HCT116 (cell line): ENCODE results near the gene ZFR. TPM values are rescaled to one million over a fixed set of nuclear protein-coding genes. Genes with fewer than 3 reads are reported as not detected.

Source experiments
- ATAC-seq: fragments of 200-7000 bp; cut with Tn5 transposase; 2 replicates; pipeline ENCODE4 v1.9.1; 2020; ENCODE audit warnings: mild to moderate bottlenecking, moderate library complexity
- BruUV-seq: library from RNA; stranded (reverse); fragments of 400-500 nt; replicated peaks from 2 replicates; lab custom pipeline; 2021; lab: Mats Ljungman, UMichigan
- CTCF ChIA-PET: fragments of 300-600 bp; sonication (Branson Sonifier 250); formaldehyde crosslinking; loops from one replicate; lab custom pipeline; 2021; ENCODE audit warnings: antibody characterized with exemption; lab: Charles Lee
- POLR2A ChIA-PET: fragments of 300-600, 350-600 bp; sonication (Branson Sonifier 250); formaldehyde crosslinking; loops from one replicate; lab custom pipeline; 2021; ENCODE audit warnings: antibody characterized with exemption; lab: Charles Lee
- RAD21 ChIA-PET, 2 experiments: fragments of 300-600 bp; sonication (Branson Sonifier 250); formaldehyde crosslinking; loops; one replicate each; lab custom pipeline; 2023; ENCODE audit warnings: low total read pairs in 2 of 2; ENCODE audit not compliant: uncharacterized antibody in 2 of 2, unreplicated experiment in 2 of 2, low non-redundant PET in 1 of 2; lab: Charles Lee
- DNase-seq: peaks from one replicate; pipeline ENCODE4 v3.0.0-alpha.2; 2010; ENCODE audit warnings: low read depth, low spot score
- H2AFZ ChIP-seq: fragments of 200-600 bp; shearing (Covaris generic), sonication (generic); 2 replicates; pipeline ENCODE4 v1.6.1; 2017; ENCODE audit warnings: low read depth, mixed run types, mixed read lengths, antibody characterized with exemption, low read length; ENCODE audit not compliant: poor library complexity, severe bottlenecking
- H3K27ac ChIP-seq: 2 replicates; pipeline ENCODE4 v1.5.1; 2012; ENCODE audit warnings: low read depth, low read length
- H3K27me3 ChIP-seq: fragments of 200-600 bp; sonication (generic); 2 replicates; pipeline ENCODE4 v1.6.1; 2016; ENCODE audit warnings: mixed run types, low read length, mixed read lengths; ENCODE audit not compliant: insufficient read depth
- H3K36me3 ChIP-seq, 2 experiments: fragments of 200-500 bp in 1 of 2; fragments of 200-600 bp in 1 of 2; sonication (Bioruptor generic) in 1 of 2; sonication (generic) in 1 of 2; 2 replicates each; pipeline versions ENCODE4 v1.5.1 to v1.6.1; 2014 to 2016; ENCODE audit warnings: low read length in 2 of 2, inconsistent platforms in 1 of 2, mixed read lengths in 1 of 2, mixed run types in 1 of 2; ENCODE audit not compliant: insufficient read depth in 2 of 2, control insufficient read depth in 1 of 2
- H3K4me1 ChIP-seq, 2 experiments: fragments of 200-600 bp in 1 of 2; sonication (generic) in 1 of 2; 2 replicates each; pipeline versions ENCODE4 v1.5.1 to v1.6.1; 2012 to 2017; ENCODE audit warnings: low read length in 2 of 2, inconsistent platforms in 1 of 2, mild to moderate bottlenecking in 1 of 2, mixed read lengths in 1 of 2, mixed run types in 1 of 2, moderate library complexity in 1 of 2; ENCODE audit not compliant: insufficient read depth in 2 of 2, control insufficient read depth in 1 of 2
- H3K4me2 ChIP-seq: fragments of 200-600 bp; sonication (generic); 2 replicates; pipeline ENCODE4 v1.6.1; 2017; ENCODE audit warnings: mixed run types, low read length, mixed read lengths
- H3K4me3 ChIP-seq, 2 experiments: fragments of 200-600 bp in 1 of 2; sonication (generic) in 1 of 2; replicated peaks in 1 of 2; 2 replicates each; pipeline ENCODE4 v1.5.1; 2011 to 2016; ENCODE audit warnings: low read length in 2 of 2, control low read depth in 1 of 2, low read depth in 1 of 2, mild to moderate bottlenecking in 1 of 2, mixed read lengths in 1 of 2, mixed run types in 1 of 2
- H3K79me2 ChIP-seq: fragments of 200-600 bp; sonication (generic); 2 replicates; pipeline ENCODE4 v1.6.1; 2017; ENCODE audit warnings: mild to moderate bottlenecking, mixed run types, low read length, moderate library complexity, mixed read lengths; ENCODE audit not compliant: insufficient read depth
- H3K9ac ChIP-seq: fragments of 200-600 bp; sonication (generic); 2 replicates; pipeline ENCODE4 v1.6.1; 2016; ENCODE audit warnings: low read length, mixed read lengths
- H3K9me2 ChIP-seq: fragments of 200-600 bp; sonication (generic), shearing (Covaris generic); 2 replicates; pipeline ENCODE4 v1.6.1; 2017; ENCODE audit warnings: mixed run types, mild to moderate bottlenecking, moderate library complexity; ENCODE audit not compliant: insufficient read depth
- H3K9me3 ChIP-seq, 2 experiments: fragments of 200-500 bp in 1 of 2; fragments of 200-600 bp in 1 of 2; sonication (Bioruptor generic) in 1 of 2; sonication (generic) in 1 of 2; 2 replicates each; pipeline ENCODE4 v1.6.1; 2014 to 2017; ENCODE audit warnings: low read length in 2 of 2, mixed read lengths in 2 of 2, inconsistent platforms in 1 of 2, low read depth in 1 of 2, mild to moderate bottlenecking in 1 of 2, mixed run types in 1 of 2, moderate library complexity in 1 of 2; ENCODE audit not compliant: control insufficient read depth in 1 of 2, insufficient read depth in 1 of 2
- H4K20me1 ChIP-seq: fragments of 200-600 bp; sonication (generic), shearing (Covaris generic); 2 replicates; pipeline ENCODE4 v1.6.1; 2017; ENCODE audit warnings: mixed run types, mild to moderate bottlenecking, moderate library complexity; ENCODE audit not compliant: insufficient read depth
- CEBPB ChIP-seq: IDR thresholded peaks from 2 replicates; pipeline ENCODE4 v1.6.1; 2012; ENCODE audit warnings: low read depth
- ELF1 ChIP-seq: IDR thresholded peaks from 2 replicates; pipeline ENCODE4 v1.6.1; 2012; ENCODE audit warnings: low read depth, borderline replicate concordance
- EZH2 ChIP-seq: fragments of 200-600 bp; sonication (generic); IDR thresholded peaks from 2 replicates; pipeline ENCODE4 v1.6.1; 2017; ENCODE audit warnings: antibody characterized with exemption, mixed run types
- EZH2phosphoT487 ChIP-seq: fragments of 200-600 bp; IDR thresholded peaks from 2 replicates; pipeline ENCODE4 v1.6.1; 2018; ENCODE audit warnings: antibody characterized with exemption, borderline replicate concordance
- POLR2A ChIP-seq: IDR thresholded peaks from 2 replicates; pipeline ENCODE4 v1.7.0; 2011; ENCODE audit warnings: borderline replicate concordance; ENCODE audit not compliant: insufficient read depth, insufficient read length; ENCODE audit errors: extremely low read depth
- POLR2AphosphoS5 ChIP-seq: IDR thresholded peaks from 2 replicates; pipeline ENCODE4 v1.6.1; 2011; ENCODE audit warnings: mild to moderate bottlenecking, low read depth, low read length, moderate library complexity
- SIN3A ChIP-seq: IDR thresholded peaks from 2 replicates; pipeline ENCODE4 v1.6.1; 2012; ENCODE audit warnings: low read depth
- TCF7L2 ChIP-seq: IDR thresholded peaks from 2 replicates; pipeline ENCODE4 v1.7.0; 2011; ENCODE audit warnings: borderline replicate concordance, inconsistent platforms; ENCODE audit not compliant: insufficient read depth, insufficient read length; ENCODE audit errors: extremely low read depth
- YY1 ChIP-seq: IDR thresholded peaks from 2 replicates; pipeline ENCODE4 v1.6.1; 2011; ENCODE audit warnings: low read length, low read depth, moderate library complexity, mild to moderate bottlenecking; ENCODE audit not compliant: insufficient replicate concordance; ENCODE audit errors: extremely low read depth
- ZNF274 ChIP-seq: fragments of 200-500 bp; sonication (Bioruptor generic); IDR thresholded peaks from 2 replicates; pipeline ENCODE4 v1.6.1; 2014; ENCODE audit warnings: mild to moderate bottlenecking, low read depth, low read length, inconsistent platforms
- intact Hi-C: fragments of 100-400 bp; cut with micrococcal nuclease; formaldehyde crosslinking; loops from 2 replicates; pipeline ENCODE4 v1.10.0; 2022
- total RNA-seq: library from RNA; stranded (reverse); gene quantifications from one replicate; pipeline ENCODE4 v1.2.1, GENCODE V29; 2021; ENCODE audit not compliant: unreplicated experiment
- TF ChIP-seq, protein P1 (sequence below), 3 experiments: fragments of 200-600 bp in 1 of 3; sonication (generic) in 1 of 3; IDR thresholded peaks in 2 of 3; conservative IDR thresholded peaks in 1 of 3; 2 replicates each; pipeline ENCODE4 v1.5.1; 2012 to 2017; ENCODE audit warnings: low read depth in 2 of 3, low read length in 2 of 3, antibody characterized with exemption in 1 of 3, borderline replicate concordance in 1 of 3, control low read depth in 1 of 3, mild to moderate bottlenecking in 1 of 3, mixed read lengths in 1 of 3, mixed run types in 1 of 3, moderate library complexity in 1 of 3; ENCODE audit not compliant: insufficient read depth in 1 of 3
- TF ChIP-seq, protein P2 (sequence below): IDR thresholded peaks from 2 replicates; pipeline ENCODE4 v1.6.1; 2012; ENCODE audit warnings: low read depth

ZFR gene
- total RNA-seq, 1 experiment from 2014 or later: 65.7 TPM

DNA sequence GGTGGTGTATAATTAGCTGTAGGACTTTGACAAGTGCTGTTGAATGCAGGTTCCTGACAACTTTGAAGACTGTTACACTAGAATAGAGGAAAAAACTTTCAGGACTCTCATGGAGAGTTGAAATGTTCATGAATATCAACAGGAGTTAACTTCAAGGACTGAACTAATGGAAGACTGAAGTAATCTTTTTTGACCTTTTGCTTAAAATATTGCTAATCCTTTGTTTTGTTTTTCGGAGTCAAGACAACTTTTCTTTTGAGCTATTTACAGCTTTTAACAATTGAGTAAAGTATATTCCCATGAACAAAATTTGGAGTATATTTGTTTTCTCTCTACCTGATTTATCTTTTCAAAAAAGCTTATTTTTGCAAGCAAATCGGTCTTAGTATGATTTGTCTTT is 97.7 kb downstream of the ZFR start:
- no peak for DNase-seq
- H3K9me3 ChIP-seq: no peaks in the 10 kb centered on the region
- no peaks in the 10 kb centered on the region for H3K4me1 ChIP-seq
- ChIA-PET RAD21 (no interaction called here), POLR2A (no interaction called here), CTCF (no interaction called here)
- no peak overlapping the region for H3K27ac ChIP-seq
- no TSS peak for BruUV-seq
- H3K27me3 ChIP-seq: no peaks in the 10 kb centered on the region
- TF ChIP-seq POLR2A (no peak), CEBPB (no peak), EZH2phosphoT487 (no peak), YY1 (no peak), EZH2 (no peak), POLR2AphosphoS5 (no peak), TCF7L2 (no peak), SIN3A (no peak), ELF1 (no peak), ZNF274 (no peak)
- TF ChIP-seq, protein P1, sequence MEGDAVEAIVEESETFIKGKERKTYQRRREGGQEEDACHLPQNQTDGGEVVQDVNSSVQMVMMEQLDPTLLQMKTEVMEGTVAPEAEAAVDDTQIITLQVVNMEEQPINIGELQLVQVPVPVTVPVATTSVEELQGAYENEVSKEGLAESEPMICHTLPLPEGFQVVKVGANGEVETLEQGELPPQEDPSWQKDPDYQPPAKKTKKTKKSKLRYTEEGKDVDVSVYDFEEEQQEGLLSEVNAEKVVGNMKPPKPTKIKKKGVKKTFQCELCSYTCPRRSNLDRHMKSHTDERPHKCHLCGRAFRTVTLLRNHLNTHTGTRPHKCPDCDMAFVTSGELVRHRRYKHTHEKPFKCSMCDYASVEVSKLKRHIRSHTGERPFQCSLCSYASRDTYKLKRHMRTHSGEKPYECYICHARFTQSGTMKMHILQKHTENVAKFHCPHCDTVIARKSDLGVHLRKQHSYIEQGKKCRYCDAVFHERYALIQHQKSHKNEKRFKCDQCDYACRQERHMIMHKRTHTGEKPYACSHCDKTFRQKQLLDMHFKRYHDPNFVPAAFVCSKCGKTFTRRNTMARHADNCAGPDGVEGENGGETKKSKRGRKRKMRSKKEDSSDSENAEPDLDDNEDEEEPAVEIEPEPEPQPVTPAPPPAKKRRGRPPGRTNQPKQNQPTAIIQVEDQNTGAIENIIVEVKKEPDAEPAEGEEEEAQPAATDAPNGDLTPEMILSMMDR (IDR thresholded peaks at IDR 0.05 in 2 of 3, conservative IDR thresholded peaks at IDR 0.05 in 1 of 3; ENCODE audit: borderline replicate concordance in 1 of 3, insufficient read depth in 1 of 3, low read depth in 2 of 3, low read length in 2 of 3): no peak
- TF ChIP-seq, protein P2, sequence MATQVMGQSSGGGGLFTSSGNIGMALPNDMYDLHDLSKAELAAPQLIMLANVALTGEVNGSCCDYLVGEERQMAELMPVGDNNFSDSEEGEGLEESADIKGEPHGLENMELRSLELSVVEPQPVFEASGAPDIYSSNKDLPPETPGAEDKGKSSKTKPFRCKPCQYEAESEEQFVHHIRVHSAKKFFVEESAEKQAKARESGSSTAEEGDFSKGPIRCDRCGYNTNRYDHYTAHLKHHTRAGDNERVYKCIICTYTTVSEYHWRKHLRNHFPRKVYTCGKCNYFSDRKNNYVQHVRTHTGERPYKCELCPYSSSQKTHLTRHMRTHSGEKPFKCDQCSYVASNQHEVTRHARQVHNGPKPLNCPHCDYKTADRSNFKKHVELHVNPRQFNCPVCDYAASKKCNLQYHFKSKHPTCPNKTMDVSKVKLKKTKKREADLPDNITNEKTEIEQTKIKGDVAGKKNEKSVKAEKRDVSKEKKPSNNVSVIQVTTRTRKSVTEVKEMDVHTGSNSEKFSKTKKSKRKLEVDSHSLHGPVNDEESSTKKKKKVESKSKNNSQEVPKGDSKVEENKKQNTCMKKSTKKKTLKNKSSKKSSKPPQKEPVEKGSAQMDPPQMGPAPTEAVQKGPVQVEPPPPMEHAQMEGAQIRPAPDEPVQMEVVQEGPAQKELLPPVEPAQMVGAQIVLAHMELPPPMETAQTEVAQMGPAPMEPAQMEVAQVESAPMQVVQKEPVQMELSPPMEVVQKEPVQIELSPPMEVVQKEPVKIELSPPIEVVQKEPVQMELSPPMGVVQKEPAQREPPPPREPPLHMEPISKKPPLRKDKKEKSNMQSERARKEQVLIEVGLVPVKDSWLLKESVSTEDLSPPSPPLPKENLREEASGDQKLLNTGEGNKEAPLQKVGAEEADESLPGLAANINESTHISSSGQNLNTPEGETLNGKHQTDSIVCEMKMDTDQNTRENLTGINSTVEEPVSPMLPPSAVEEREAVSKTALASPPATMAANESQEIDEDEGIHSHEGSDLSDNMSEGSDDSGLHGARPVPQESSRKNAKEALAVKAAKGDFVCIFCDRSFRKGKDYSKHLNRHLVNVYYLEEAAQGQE: no peak
- H3K36me3 ChIP-seq: no peaks in the 10 kb centered on the region
- no peak overlapping the region for H3K4me3 ChIP-seq
- no peaks in the 10 kb centered on the region for H4K20me1 ChIP-seq
- H2AFZ ChIP-seq: no peak overlapping the region
- ATAC-seq: no peak
- intact Hi-C loops: no loop called here
- H3K4me2 ChIP-seq: no peak overlapping the region
- no peaks in the 10 kb centered on the region for H3K9me2 ChIP-seq
- H3K9ac ChIP-seq: no peak overlapping the region
- H3K79me2 ChIP-seq: no peaks in the 10 kb centered on the region
